Natural killer cell (primary cell): ENCODE measurements around the gene SLC22A23. TPM values are rescaled to one million over a fixed set of nuclear protein-coding genes. Genes with fewer than 3 reads are reported as not detected.

Source experiments
- ATAC-seq, 3 donors: fragments of 150-1000 bp in 2 of 3; fragments of 200-7000 bp in 1 of 3; cut with Tn5 transposase; 1 replicate in 1 of 3; 2 replicates in 2 of 3; pipeline ENCODE4 v1.10.0; 2021; ENCODE audit warnings: mild to moderate bottlenecking in 2 of 3, moderate library complexity in 2 of 3
- DNase-seq, 2 donors: peaks; one replicate each; pipeline versions ENCODE4 v3.0.0 to v3.0.0-alpha.2; 2013 to 2021; ENCODE audit warnings: mixed read lengths in 1 of 2
- H3K27ac ChIP-seq: one replicate; pipeline ENCODE4 v1.5.1; 2013; ENCODE audit warnings: mild to moderate bottlenecking, low read length
- H3K27me3 ChIP-seq: one replicate; pipeline ENCODE4 v1.6.1; 2013; ENCODE audit warnings: low read length; ENCODE audit not compliant: control insufficient read depth, insufficient read depth
- H3K36me3 ChIP-seq: one replicate; pipeline ENCODE4 v1.6.1; 2013; ENCODE audit warnings: low read length; ENCODE audit not compliant: control insufficient read depth, insufficient read depth
- H3K4me1 ChIP-seq: one replicate; pipeline ENCODE4 v1.6.1; 2013; ENCODE audit warnings: low read length; ENCODE audit not compliant: control insufficient read depth, insufficient read depth
- H3K4me3 ChIP-seq: one replicate; pipeline ENCODE4 v1.5.1; 2013; ENCODE audit warnings: low read length
- H3K9me3 ChIP-seq: one replicate; pipeline ENCODE4 v1.6.1; 2013; ENCODE audit warnings: low read length; ENCODE audit not compliant: control insufficient read depth, insufficient read depth
- H3K27ac Mint-ChIP-seq, 2 donors: one replicate each; pipeline ENCODE4 v1.8.0; 2022; ENCODE audit warnings: mild to moderate bottlenecking in 2 of 2, mixed read lengths in 2 of 2, moderate library complexity in 1 of 2
- H3K27me3 Mint-ChIP-seq, 2 donors: one replicate each; pipeline ENCODE4 v1.8.0; 2022; ENCODE audit warnings: low read depth in 2 of 2, mixed read lengths in 2 of 2
- H3K36me3 Mint-ChIP-seq: one replicate; pipeline ENCODE4 v1.8.0; 2022; ENCODE audit warnings: mixed read lengths
- H3K4me1 Mint-ChIP-seq, 2 donors: one replicate each; pipeline ENCODE4 v1.8.0; 2022; ENCODE audit warnings: mixed read lengths in 2 of 2
- H3K4me3 Mint-ChIP-seq: one replicate; pipeline ENCODE4 v1.8.0; 2022; ENCODE audit warnings: mild to moderate bottlenecking, moderate library complexity, mixed read lengths
- H3K9me3 Mint-ChIP-seq, 2 donors: one replicate each; pipeline ENCODE4 v1.8.0; 2022; ENCODE audit warnings: mixed read lengths in 2 of 2
- CTCF ChIP-seq: fragments of 200-600 bp; IDR thresholded peaks from one replicate; pipeline ENCODE4 v1.8.0; 2022; ENCODE audit warnings: antibody characterized with exemption
- WGBS: methylation state at CpG from one replicate; pipeline ENCODE4 v1.1.7; 2013; ENCODE audit warnings: missing lambda C conversion rate; ENCODE audit not compliant: insufficient coverage; 5-methylcytosine and 5-hydroxymethylcytosine counted together
- intact Hi-C: fragments of 100-400 bp; cut with micrococcal nuclease; formaldehyde crosslinking; loops from one replicate; pipeline ENCODE4 v1.14.2; 2022
- total RNA-seq, 4 donors: library from RNA; stranded (reverse); fragments of 120-200 nt in 1 of 4; gene quantifications; one replicate each; pipeline versions ENCODE4 v1.2.3 to v1.2.4, GENCODE V29; 2013 to 2022

Gene SLC22A23
- total RNA-seq, 3 donors from 2014 or later (not counting 1 experiment from before 2014, with no cell fraction given), result 0.24 to 0.79 (median 0.38) TPM

DNA sequence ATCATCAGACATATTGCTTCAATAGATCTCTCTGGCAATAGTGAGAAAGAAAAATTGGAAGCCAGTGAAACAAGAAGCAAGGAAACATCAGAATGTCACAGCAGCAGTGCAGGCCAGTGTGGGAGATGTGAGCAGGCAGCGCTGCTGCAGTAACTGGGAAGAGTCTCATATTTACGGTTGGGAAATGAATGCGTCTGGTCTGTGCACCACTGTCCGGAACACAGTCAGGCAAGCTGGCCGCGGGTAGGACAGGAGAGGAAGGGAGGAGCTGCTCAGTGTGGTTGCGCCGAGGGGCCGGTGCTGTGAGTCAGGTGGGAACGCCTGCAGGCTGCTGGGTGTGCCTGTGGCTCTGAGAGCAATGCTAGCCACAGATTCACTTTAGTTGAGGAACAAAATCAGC lies 204.5 kb downstream of the SLC22A23 start:
- Histone ChIP-seq H3K27me3 (peaks cover 3% of the 10 kb centered on the region), H3K4me3 (no peak overlapping the region), H3K27ac (no peak overlapping the region), H3K4me1 (peaks cover 10% of the 10 kb centered on the region), H3K9me3 (no peaks in the 10 kb centered on the region), H3K36me3 (no peaks in the 10 kb centered on the region)
- intact Hi-C loops, result loop anchor here (5.0 kb wide), 1 partner anchor 255 kb away; the partner anchor contains the start of gene NQO2
- 89% methylated on average over 10 of the region's 10 CpGs for WGBS
- H3K27me3 Mint-ChIP-seq, result peaks cover 37 to 39% of the 10 kb centered on the region in 2 donors
- H3K36me3 Mint-ChIP-seq, result no peaks in the 10 kb centered on the region
- H3K27ac Mint-ChIP-seq, result peak overlapping the region in 1 of 2 donors; percentile 64
- no peaks in the 10 kb centered on the region for H3K9me3 Mint-ChIP-seq
- ATAC-seq (no peak), DNase-seq (no peak)
- peaks cover 8 to 12% of the 10 kb centered on the region in 2 donors for H3K4me1 Mint-ChIP-seq
- no peak overlapping the region for H3K4me3 Mint-ChIP-seq
- no peak for TF ChIP-seq CTCF

DNA sequence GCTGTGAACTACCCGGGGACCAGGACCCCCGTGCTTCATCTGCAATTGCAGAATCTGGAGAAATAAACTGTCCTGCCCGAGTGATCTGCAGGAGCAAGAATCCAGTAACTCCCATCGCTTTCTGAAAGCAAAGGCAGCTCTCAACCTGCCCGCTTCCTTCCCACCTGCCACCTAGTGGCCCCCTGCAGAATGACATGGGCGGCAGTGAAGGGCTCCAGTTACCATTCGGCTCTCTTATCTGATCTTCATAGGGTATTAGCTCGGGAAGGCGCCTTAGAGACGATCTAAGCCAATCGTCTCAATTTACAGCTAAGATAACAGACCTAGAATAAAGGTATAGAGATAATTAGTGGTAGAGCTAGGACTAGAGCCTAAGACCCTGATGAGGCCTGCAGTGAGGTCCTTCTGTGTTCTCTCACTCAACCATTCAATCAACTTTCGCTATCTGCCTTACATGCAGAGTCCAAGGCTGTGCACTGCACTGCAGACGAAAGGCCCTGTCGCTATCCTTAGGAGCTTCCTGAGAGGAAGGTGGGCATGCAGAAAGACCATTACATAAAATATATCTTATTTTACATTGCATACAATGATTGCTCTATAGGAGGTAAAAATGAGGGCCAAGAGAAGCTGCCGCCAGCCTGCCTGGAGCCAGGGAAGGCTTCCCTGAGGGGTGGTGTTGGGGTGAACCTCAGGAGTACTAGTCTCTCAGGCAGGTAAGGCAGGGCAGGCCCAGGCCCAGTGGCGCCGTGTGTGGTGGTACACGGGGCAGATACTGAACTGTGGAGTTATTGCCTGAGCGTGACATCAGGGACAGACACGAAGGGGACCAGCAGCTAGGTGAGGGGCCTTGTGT lies 205.2 kb downstream of the SLC22A23 start:
- peaks cover 10% of the 10 kb centered on the region for H3K4me1 ChIP-seq
- no peaks in the 10 kb centered on the region for H3K9me3 ChIP-seq
- ATAC-seq, result peak; percentile 84 to 99 (median 97)
- DNase-seq, result peak; percentile 65 to 88
- no peak overlapping the region for H3K4me3 Mint-ChIP-seq
- H3K9me3 Mint-ChIP-seq, result no peaks in the 10 kb centered on the region
- H3K27ac ChIP-seq, result no peak overlapping the region
- H3K36me3 Mint-ChIP-seq, result no peaks in the 10 kb centered on the region
- WGBS, result 47% methylated on average over 16 of the region's 20 CpGs
- intact Hi-C loops, result loop anchor here (1.0 to 5.0 kb wide), 2 partner anchors 125 to 254 kb away; partner anchors contain the start of gene NQO2
- peaks cover 8 to 12% of the 10 kb centered on the region in 2 donors for H3K4me1 Mint-ChIP-seq
- TF ChIP-seq CTCF, result peak; percentile 98
- peak overlapping the region in 1 of 2 donors; percentile 64 for H3K27ac Mint-ChIP-seq
- no peak overlapping the region for H3K4me3 ChIP-seq
- H3K27me3 ChIP-seq, result peaks cover 3% of the 10 kb centered on the region
- H3K27me3 Mint-ChIP-seq, result peaks cover 35 to 40% of the 10 kb centered on the region in 2 donors
- no peaks in the 10 kb centered on the region for H3K36me3 ChIP-seq

DNA sequence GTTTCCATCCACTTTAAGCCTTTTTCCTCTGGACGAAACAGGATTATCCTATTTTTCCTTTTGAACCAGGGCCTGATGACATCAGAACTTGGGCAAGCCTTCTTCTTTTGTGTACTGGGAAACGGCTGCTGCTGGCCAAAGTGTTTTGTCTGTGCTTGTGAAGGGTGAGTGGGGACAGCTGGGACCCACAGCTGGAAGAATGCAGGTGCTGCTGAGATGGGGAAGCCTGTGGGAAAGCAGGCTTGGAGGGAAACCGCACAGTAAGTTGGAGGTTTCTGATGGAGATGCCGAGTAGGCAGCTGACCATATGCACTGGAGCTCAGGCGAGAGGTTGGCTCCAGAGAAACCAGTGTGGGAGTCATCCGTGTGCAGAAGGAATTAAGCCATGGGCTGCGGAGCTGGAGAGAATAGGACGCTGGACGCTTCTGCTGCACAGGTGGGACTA lies 206.6 kb downstream of the SLC22A23 start:
- H3K27ac ChIP-seq, result no peak overlapping the region
- 93% methylated on average over 9 of the region's 9 CpGs for WGBS
- no peak for ATAC-seq

More for the DNA sequence above, 206.6 kb downstream of the SLC22A23 start:
- no peak for TF ChIP-seq CTCF
- H3K4me3 Mint-ChIP-seq, result no peak overlapping the region
- H3K4me3 ChIP-seq, result no peak overlapping the region
- no peaks in the 10 kb centered on the region for H3K36me3 ChIP-seq
- H3K9me3 Mint-ChIP-seq, result no peaks in the 10 kb centered on the region
- H3K4me1 ChIP-seq, result peaks cover 10% of the 10 kb centered on the region
- H3K27me3 ChIP-seq, result peaks cover 3% of the 10 kb centered on the region
- peaks cover 35 to 41% of the 10 kb centered on the region in 2 donors for H3K27me3 Mint-ChIP-seq
- DNase-seq, result no peak
- H3K36me3 Mint-ChIP-seq, result no peaks in the 10 kb centered on the region
- intact Hi-C loops, result loop anchor here (5.0 kb wide), 1 partner anchor 253 kb away; the partner anchor contains the start of gene NQO2
- no peak overlapping the region for H3K27ac Mint-ChIP-seq
- H3K9me3 ChIP-seq, result no peaks in the 10 kb centered on the region
- peaks cover 8 to 12% of the 10 kb centered on the region in 2 donors for H3K4me1 Mint-ChIP-seq
